T-helper 2 cell (primary cell): ENCODE results near the gene BTBD10.

Source experiments
- DNase-seq, 5 experiments: peaks; one replicate each; pipeline versions ENCODE4 v3.0.0 to v3.0.0-alpha.2; 2012 to 2022

BTBD10 gene

DNA sequence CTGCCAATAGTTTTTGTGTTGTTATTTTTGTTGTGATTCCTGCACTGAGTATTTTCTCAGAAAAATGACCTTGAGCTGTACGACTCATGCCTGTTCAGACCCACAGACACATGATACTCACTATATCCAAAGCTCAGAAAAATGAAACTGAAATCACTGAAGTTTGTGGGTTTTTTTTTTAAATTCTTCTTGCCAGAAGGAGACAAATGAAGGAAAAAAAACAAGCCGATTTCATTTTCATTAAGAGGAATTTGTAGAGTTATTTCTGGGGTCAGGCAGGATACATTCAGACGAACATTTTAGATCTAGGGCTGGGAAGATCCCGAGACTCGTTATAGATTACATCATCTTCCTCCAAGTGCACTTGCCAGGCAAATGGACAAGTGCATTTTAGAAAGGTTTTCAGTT is 125.0 kb downstream of the BTBD10 start:
- peak in 1 of 5 experiments; percentile 42 for DNase-seq
